ENCODE results near the gene ARIH2.
A peak's percentile ranks its signal among the peaks of the same experiment; 100 is the strongest.

Gene ARIH2

DNA sequence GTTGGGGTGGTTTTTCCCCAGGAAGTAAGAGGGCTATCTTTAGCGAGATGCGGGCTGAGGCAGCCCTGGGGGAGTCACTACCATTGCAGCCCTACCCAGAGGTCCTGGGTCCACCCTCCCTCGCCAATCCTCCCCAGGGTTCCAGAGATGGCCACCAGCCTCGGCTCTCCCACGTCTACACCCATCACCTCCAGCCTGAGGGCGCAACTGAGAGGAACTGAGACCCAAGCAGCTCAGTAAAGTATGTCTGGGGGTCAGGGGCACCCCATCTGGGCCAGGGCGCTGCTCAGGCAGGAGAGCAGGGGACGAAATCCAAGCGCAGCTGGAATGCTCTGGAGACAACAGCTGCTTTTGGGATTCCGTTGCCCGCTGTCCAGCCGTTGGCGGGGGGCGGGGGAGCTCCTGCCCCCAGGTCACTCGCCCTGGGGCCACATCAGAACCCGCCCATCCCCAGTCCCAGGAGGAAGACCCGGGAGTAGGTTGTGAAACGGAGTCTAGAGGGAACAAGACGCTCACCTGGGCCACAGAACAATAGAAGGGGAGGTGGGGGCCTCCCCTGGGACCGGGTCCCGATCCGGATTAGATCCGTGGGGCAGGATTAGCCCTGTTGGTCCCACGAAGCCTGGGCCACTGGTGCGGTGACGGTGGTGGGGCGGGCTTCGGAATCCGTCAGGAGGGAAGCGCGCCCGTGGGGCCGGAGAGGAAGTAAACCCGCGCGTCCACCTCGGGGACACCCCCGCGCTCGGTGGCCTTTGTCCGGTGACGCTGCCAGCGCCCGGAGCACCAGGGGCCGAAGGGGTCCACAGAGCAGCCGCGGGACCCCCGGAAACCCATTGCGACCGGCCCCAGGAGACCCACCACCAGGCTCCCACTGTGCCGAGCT lies 101.9 kb downstream of the ARIH2 start:
- DNase-seq (ENCODE audit: low read depth): no peak

- DNase-seq (ENCODE audit: low read depth): peak; percentile 95
Measured at GRCh38 chr3:49021213-49021812, 102.7 kb downstream of the ARIH2 start.

GRCh38 chr3:49021813-49022687 lies 103.4 kb downstream of the ARIH2 start, which contains the start of gene NDUFAF3:
NDUFAF3 (plus strand) TSS chr3:49022121; CDS start chr3:49022145, 24 bp downstream.
- DNase-seq (ENCODE audit: low read depth): peak; percentile 86

DNA sequence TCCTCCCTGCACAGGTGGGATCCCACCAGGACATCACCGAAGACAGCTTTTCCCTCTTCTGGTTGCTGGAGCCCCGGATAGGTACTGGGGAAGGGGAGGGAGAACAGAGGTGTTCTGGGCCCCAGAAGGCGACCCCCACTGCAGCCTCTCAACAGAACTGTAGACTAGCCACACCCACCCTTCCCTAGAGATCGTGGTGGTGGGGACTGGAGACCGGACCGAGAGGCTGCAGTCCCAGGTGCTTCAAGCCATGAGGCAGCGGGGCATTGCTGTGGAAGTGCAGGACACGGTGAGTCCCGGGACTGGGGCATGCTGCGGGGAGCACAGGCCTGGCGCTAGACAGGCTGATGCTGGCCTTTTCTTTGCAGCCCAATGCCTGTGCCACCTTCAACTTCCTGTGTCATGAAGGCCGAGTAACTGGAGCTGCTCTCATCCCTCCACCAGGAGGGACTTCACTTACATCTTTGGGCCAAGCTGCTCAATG lies 104.1 kb downstream of the ARIH2 start:
- no peak for DNase-seq (ENCODE audit: low read depth)

DNA sequence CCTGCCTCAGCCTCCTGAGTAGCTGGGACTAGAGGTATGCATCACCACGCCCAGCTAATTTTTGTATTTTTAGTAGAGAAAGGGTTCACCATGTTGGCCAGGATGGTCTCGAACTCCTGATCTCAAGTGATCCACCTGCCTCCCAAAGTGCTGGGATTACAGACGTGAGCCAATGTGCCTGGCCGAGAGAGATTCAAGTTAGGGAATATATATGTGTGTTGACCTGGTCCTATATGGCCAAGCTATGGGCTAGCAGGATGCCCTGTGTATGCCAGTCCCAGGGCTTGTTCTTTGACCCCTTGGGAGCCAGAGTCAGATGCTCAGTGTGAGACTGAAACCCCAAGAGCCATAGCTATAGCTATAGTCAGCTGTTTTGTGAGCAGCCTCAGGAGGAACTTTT lies 105.1 kb downstream of the ARIH2 start:
- DNase-seq (ENCODE audit: low read depth): no peak

- no peak for DNase-seq (ENCODE audit: low read depth)
Measured at GRCh38 chr3:49024449-49024848, 105.8 kb downstream of the ARIH2 start.

GRCh38 chr3:49025005-49025792 lies 106.6 kb downstream of the ARIH2 start:
- no peak for DNase-seq (ENCODE audit: low read depth)

DNA sequence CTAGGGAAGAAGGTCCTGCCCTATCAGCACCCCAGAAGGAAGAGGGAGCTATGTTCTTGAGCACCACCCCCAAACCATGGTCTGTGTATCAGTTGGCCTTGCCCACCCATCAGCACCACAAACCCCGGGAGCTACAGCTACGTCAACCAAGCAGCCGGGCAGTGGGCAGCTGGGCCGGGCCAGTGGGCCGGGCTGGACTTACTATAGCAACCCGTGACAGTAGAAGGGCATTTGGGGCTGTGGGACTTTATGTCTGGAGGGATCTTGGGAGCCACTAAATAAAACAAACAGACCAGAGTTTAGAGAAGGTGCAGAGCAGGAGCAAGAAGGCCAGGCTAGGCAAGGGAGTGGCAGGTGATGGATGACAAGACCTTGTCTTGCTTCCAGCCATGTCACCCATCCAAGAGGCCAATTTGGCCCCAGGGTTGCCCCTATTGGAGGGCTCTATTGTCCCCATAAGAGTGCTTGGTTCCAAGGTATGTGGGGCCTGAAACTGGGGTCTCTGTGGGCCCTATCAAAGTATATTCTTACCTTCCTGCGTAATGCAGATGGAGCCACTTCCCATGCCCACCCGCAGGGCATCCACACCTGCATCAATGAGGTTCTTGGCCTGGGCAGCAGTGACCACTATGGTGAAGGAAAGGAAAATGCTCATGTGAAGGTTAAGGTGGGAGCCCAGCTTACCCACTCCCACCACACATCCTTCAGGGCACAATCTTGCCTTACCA lies 107.3 kb downstream of the ARIH2 start:
- DNase-seq (ENCODE audit: low read depth): no peak

GRCh38 chr3:49026536-49026935 lies 107.9 kb downstream of the ARIH2 start:
- no peak for DNase-seq (ENCODE audit: low read depth)

- no peak for DNase-seq (ENCODE audit: low read depth)
Measured at GRCh38 chr3:49027634-49028033, 109.0 kb downstream of the ARIH2 start.

DNA sequence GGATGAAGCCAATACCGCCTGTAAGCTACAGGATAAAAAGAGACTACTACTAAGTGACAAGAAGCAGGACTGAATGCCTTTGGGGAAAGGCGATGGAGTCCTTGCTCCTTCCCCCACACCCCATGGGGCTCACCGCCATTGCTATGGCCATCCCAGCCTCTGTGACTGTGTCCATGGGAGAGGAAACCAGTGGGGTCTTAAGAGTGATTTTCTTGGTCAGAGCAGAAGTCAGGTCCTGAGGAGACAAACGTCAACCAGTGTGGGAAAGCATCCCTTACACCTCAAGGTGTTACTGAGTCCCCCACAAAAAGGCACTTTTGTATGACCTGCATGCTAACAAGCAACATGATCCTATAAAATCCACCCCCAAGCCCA lies 109.6 kb downstream of the ARIH2 start:
- no peak for DNase-seq (ENCODE audit: low read depth)

DNA sequence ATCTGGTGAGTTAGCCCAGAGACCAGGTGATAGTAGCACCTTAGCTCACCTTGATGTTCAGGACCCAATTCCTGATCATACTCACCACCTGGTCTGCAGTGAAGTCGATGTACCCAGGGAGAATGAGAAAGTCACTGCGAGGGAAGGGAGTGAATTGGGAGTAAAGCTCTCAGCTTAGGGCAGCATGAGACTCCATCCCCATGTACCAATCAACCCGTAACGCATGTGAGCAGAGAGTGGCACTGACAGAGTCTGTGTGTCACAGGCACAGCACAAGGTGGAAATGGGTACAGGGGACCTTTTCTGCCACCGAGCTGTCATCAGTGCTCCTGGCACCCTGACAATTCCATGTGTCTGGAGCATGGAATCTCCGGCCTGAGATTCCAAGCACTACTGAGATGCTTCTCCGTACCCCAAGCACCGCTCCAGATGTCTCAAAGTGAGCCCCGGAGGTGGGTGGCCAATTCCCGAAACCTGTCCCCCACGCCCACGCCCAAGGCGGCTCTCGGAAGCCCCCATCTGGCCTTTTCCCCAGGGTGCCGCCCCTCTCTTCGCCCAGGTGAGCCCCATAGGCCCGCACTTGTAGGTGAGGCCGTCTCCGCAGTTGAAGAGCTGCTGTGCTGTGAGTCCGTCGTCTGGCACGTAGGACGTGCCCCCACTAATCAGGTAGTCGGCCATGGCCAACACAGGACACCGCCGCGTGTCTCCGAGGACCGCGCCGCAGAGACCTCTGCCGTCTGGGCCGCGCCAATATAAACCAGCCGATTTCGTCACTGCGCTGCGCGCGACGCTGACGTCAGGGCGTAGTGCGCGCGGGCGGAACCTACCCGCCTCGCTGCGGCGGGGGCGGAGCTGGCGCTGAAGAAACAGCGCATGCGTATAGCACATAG lies 110.3 kb downstream of the ARIH2 start, which contains the start of gene IMPDH2:
Gene IMPDH2 (minus strand): TSS at position 726 of the 890 bp plus-strand sequence. CDS start 48 bp downstream, at position 678.
- peak; percentile 86 for DNase-seq (ENCODE audit: low read depth)

DNA sequence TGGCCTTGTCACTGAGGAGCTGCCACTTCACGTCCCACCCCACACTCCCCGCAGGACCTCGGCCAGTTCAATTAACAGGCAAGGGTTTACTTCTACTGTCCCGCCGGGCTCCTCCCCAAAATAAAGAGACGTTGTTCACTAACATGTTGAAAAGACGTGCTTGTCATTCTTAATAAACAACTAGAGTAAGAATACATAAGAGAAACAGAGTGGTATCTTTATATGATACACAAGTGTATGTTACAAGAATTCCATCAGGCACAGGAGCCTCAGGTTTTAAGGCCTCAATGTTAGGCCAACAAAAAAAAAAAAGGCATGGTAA lies 110.9 kb downstream of the ARIH2 start:
- no peak for DNase-seq (ENCODE audit: low read depth)

GRCh38 chr3:49030321-49030720 lies 111.7 kb downstream of the ARIH2 start:
- no peak for DNase-seq (ENCODE audit: low read depth)

- DNase-seq (ENCODE audit: low read depth): no peak
Measured at GRCh38 chr3:49032646-49033304, 114.1 kb downstream of the ARIH2 start.

GRCh38 chr3:49034650-49035049 lies 116.0 kb downstream of the ARIH2 start:
- no peak for DNase-seq (ENCODE audit: low read depth)

GRCh38 chr3:49035281-49035680 lies 116.6 kb downstream of the ARIH2 start:
- DNase-seq (ENCODE audit: low read depth): no peak
